Upper lobe of left lung (tissue), 6 donors: Measurements from ENCODE around the gene ATOH8. TPM values are rescaled to one million over a fixed set of nuclear protein-coding genes. Genes with fewer than 3 reads are reported as not detected.
A peak's percentile ranks its signal among the peaks of the same experiment; 100 is the strongest.

Experiments
- ATAC-seq, 2 donors: fragments of 200-7000 bp; cut with Tn5 transposase; one replicate each; pipeline ENCODE4 v1.9.1; 2022; ENCODE audit warnings: mild to moderate bottlenecking in 2 of 2, moderate library complexity in 2 of 2; ENCODE audit not compliant: low FRiP score in 2 of 2
- DNase-seq, 2 donors: peaks; one replicate each; pipeline ENCODE4 v3.0.0-alpha.2; 2019 to 2020
- H3K27ac ChIP-seq, 4 donors: fragments of 200-600 bp; sonication (generic); one replicate each; pipeline ENCODE4 v1.5.1; 2016 to 2019
- H3K27me3 ChIP-seq, 4 donors: fragments of 200-600 bp; sonication (generic); one replicate each; pipeline ENCODE4 v1.5.1; 2017 to 2019
- H3K36me3 ChIP-seq, 4 donors: fragments of 200-600 bp; sonication (generic); one replicate each; pipeline ENCODE4 v1.5.1; 2016 to 2019
- H3K4me1 ChIP-seq, 4 donors: fragments of 200-600 bp; sonication (generic); one replicate each; pipeline ENCODE4 v1.5.1; 2018 to 2019
- H3K4me3 ChIP-seq, 4 donors: fragments of 200-600 bp; sonication (generic); one replicate each; pipeline ENCODE4 v1.5.1; 2017 to 2019; ENCODE audit warnings: mild to moderate bottlenecking in 2 of 4, moderate library complexity in 1 of 4
- H3K9me3 ChIP-seq, 4 donors: fragments of 200-600 bp; sonication (generic); one replicate each; pipeline ENCODE4 v1.5.1; 2018 to 2019
- CTCF ChIP-seq, 6 experiments: fragments of 450-650 bp in 4 of 6; fragments of 200-600 bp in 2 of 6; sonication (generic) in 2 of 6; IDR thresholded peaks; one replicate each; pipeline ENCODE4 v1.5.1; 2016 to 2019; ENCODE audit warnings: antibody characterized with exemption in 6 of 6
- EP300 ChIP-seq, 4 donors: sonication (generic); formaldehyde crosslinking; IDR thresholded peaks; one replicate each; pipeline ENCODE4 v1.5.1; 2017; ENCODE audit warnings: antibody characterized with exemption in 4 of 4, control low read depth in 2 of 4
- POLR2A ChIP-seq, 4 donors: fragments of 450-650 bp; IDR thresholded peaks; one replicate each; pipeline ENCODE4 v1.5.1; 2016 to 2017; ENCODE audit warnings: antibody characterized with exemption in 4 of 4, mild to moderate bottlenecking in 2 of 4
- POLR2AphosphoS5 ChIP-seq, 2 donors: sonication (generic); formaldehyde crosslinking; IDR thresholded peaks; one replicate each; pipeline ENCODE4 v1.5.1; 2017; ENCODE audit warnings: antibody characterized with exemption in 2 of 2
- WGBS, 2 donors: methylation state at CpG; one replicate each; pipeline ENCODE4 v1.1.5; 2017 to 2018; 5-methylcytosine and 5-hydroxymethylcytosine counted together
- total RNA-seq, 6 donors: library from RNA; depleted of rRNA in 4 of 6; stranded (reverse); fragments of >200 nt in 4 of 6; gene quantifications; one replicate each; pipeline versions ENCODE4 v1.1.0 to v1.2.1, GENCODE V29; 2016 to 2021
- donor health status: DM: no; HTN: no; CAD: no; lungs with moderate emphysema.
- donor health status: DM: no; HTN: yes; CAD: no; lungs with severe emphysema.

Gene ATOH8
- total RNA-seq, 6 donors from 2014 or later = 60.2 to 121 (median 85.1) TPM

- TF ChIP-seq EP300 (IDR thresholded peaks at IDR 0.05) = no peak
- Histone ChIP-seq H3K27ac (no peak overlapping the region), H3K4me1 (peaks cover 32 to 47% (median 39%) of the 10 kb centered on the region in 4 donors), H3K9me3 (no peaks in the 10 kb centered on the region), H3K36me3 (peaks cover 6 to 97% (median 44%) of the 10 kb centered on the region in 4 donors), H3K4me3 (no peak overlapping the region), H3K27me3 (no peaks in the 10 kb centered on the region)
- 94 to 97% methylated on average over 7 of the region's 7 CpGs for WGBS, 2 donors
- ATAC-seq = no peak
- no peak for DNase-seq
Observed at GRCh38 chr2:85783796-85784195, 30.0 kb downstream of the ATOH8 start.

- H3K36me3 ChIP-seq = peaks cover 6 to 97% (median 46%) of the 10 kb centered on the region in 4 donors
- H3K4me3 ChIP-seq = no peak overlapping the region
- no peaks in the 10 kb centered on the region for H3K9me3 ChIP-seq
- H3K27me3 ChIP-seq = no peaks in the 10 kb centered on the region
- no peak for TF ChIP-seq EP300 (IDR thresholded peaks at IDR 0.05)
- 85 to 89% methylated on average over 6 of the region's 6 CpGs for WGBS, 2 donors
- ATAC-seq (no peak), DNase-seq (no peak)
- H3K27ac ChIP-seq = peak overlapping the region in 3 of 4 donors; percentile 27 to 72 (median 55)
- peaks cover 24 to 40% (median 32%) of the 10 kb centered on the region in 4 donors for H3K4me1 ChIP-seq
Observed at GRCh38 chr2:85784474-85784986, 30.7 kb downstream of the ATOH8 start.

GRCh38 chr2:85785027-85785822 is 31.4 kb downstream of the ATOH8 start:
- no peak overlapping the region for H3K4me3 ChIP-seq

GRCh38 chr2:85785871-85786270 is 32.1 kb downstream of the ATOH8 start:
- H3K9me3 ChIP-seq = no peaks in the 10 kb centered on the region
- DNase-seq = no peak
- ATAC-seq = no peak
- H3K36me3 ChIP-seq = peaks cover 6 to 95% (median 38%) of the 10 kb centered on the region in 4 donors
- peak overlapping the region in 2 of 4 donors; percentile 38 to 51 for H3K27ac ChIP-seq
- TF ChIP-seq POLR2AphosphoS5 (IDR thresholded peaks at IDR 0.05) (no peak), EP300 (IDR thresholded peaks at IDR 0.05) (no peak), CTCF (IDR thresholded peaks at IDR 0.05) (no peak), POLR2A (IDR thresholded peaks at IDR 0.05) (no peak)
- 65 to 75% methylated on average over 4 of the region's 4 CpGs for WGBS, 2 donors
- no peak overlapping the region for H3K4me3 ChIP-seq
- H3K4me1 ChIP-seq = peaks cover 16 to 36% (median 27%) of the 10 kb centered on the region in 4 donors
- H3K27me3 ChIP-seq = no peaks in the 10 kb centered on the region

More at GRCh38 chr2:85785027-85785822, 31.4 kb downstream of the ATOH8 start:
- DNase-seq (peak; percentile 52 to 89), ATAC-seq (peak; percentile 27 to 65)
- Histone ChIP-seq H3K4me1 (peaks cover 17 to 36% (median 28%) of the 10 kb centered on the region in 4 donors), H3K36me3 (peaks cover 6 to 98% (median 42%) of the 10 kb centered on the region in 4 donors), H3K27me3 (no peaks in the 10 kb centered on the region), H3K9me3 (no peaks in the 10 kb centered on the region), H3K27ac (peak overlapping the region; percentile 27 to 72 (median 46))
- WGBS, 2 donors = 53 to 64% methylated on average over 19 to 25 of the region's 25 CpGs
- TF ChIP-seq CTCF (IDR thresholded peaks at IDR 0.05) = no peak
- no peak for TF ChIP-seq POLR2AphosphoS5 (IDR thresholded peaks at IDR 0.05)
- no peak for TF ChIP-seq EP300 (IDR thresholded peaks at IDR 0.05)
- TF ChIP-seq POLR2A (IDR thresholded peaks at IDR 0.05) = no peak

GRCh38 chr2:85786444-85786843 is 32.7 kb downstream of the ATOH8 start:
- H3K27ac ChIP-seq = peak overlapping the region in 2 of 4 donors; percentile 24 to 51
- ATAC-seq (no peak), DNase-seq (no peak)
- no peaks in the 10 kb centered on the region for H3K27me3 ChIP-seq
- 90 to 100% methylated on average over 1 to 7 of the region's 7 CpGs for WGBS, 2 donors
- peaks cover 16 to 40% (median 27%) of the 10 kb centered on the region in 4 donors for H3K4me1 ChIP-seq
- H3K36me3 ChIP-seq = peaks cover 6 to 90% (median 36%) of the 10 kb centered on the region in 4 donors
- no peak overlapping the region for H3K4me3 ChIP-seq
- H3K9me3 ChIP-seq = no peaks in the 10 kb centered on the region
- TF ChIP-seq EP300 (IDR thresholded peaks at IDR 0.05) (no peak), CTCF (IDR thresholded peaks at IDR 0.05) (no peak), POLR2A (IDR thresholded peaks at IDR 0.05) (no peak), POLR2AphosphoS5 (IDR thresholded peaks at IDR 0.05) (no peak)
